Prostate gland (tissue), 2 donors: ENCODE measurements around the gene ACACA. TPM values are rescaled to one million over a fixed set of nuclear protein-coding genes. Genes with fewer than 3 reads are reported as not detected.
"Not testable (repeated sequence)": the region's sequence is repeated elsewhere in the genome, so short reads cannot be mapped to it uniquely, and the experiment has no call there.

Source experiments
- DNase-seq: peaks from one replicate; pipeline ENCODE4 v3.0.0-alpha.2; 2019; ENCODE audit warnings: low spot score
- H3K27ac ChIP-seq, 2 donors: fragments of 200-600 bp; sonication (generic); 2 replicates each; pipeline ENCODE4 v1.5.1; 2017 to 2019
- H3K27me3 ChIP-seq: fragments of 200-600 bp; sonication (generic); replicated peaks from 2 replicates; pipeline ENCODE4 v1.5.1; 2019; ENCODE audit not compliant: insufficient read depth
- H3K36me3 ChIP-seq, 2 donors: fragments of 200-600 bp; sonication (generic); 1 replicate in 1 of 2; 2 replicates in 1 of 2; pipeline versions ENCODE4 v1.5.1 to v1.8.1; 2017 to 2019
- H3K4me1 ChIP-seq: fragments of 200-600 bp; sonication (generic); replicated peaks from 2 replicates; pipeline ENCODE4 v1.5.1; 2019
- H3K4me3 ChIP-seq, 2 donors: fragments of 200-600 bp; sonication (generic); 2 replicates each; pipeline ENCODE4 v1.5.1; 2017 to 2019
- H3K9me3 ChIP-seq: fragments of 200-600 bp; sonication (generic); 2 replicates; pipeline ENCODE4 v1.5.1; 2017
- CTCF ChIP-seq, 4 experiments: fragments of 200-600 bp in 2 of 4; fragments of 450-650 bp in 2 of 4; sonication (generic) in 2 of 4; IDR thresholded peaks; 1 replicate in 3 of 4; 2 replicates in 1 of 4; pipeline ENCODE4 v1.5.1; 2016 to 2019; ENCODE audit warnings: antibody characterized with exemption in 4 of 4, mild to moderate bottlenecking in 2 of 4, moderate library complexity in 2 of 4
- POLR2A ChIP-seq: fragments of 450-650 bp; IDR thresholded peaks from one replicate; pipeline ENCODE4 v1.6.1; 2016; ENCODE audit warnings: antibody characterized with exemption, mild to moderate bottlenecking
- POLR2AphosphoS5 ChIP-seq: sonication (generic); formaldehyde crosslinking; IDR thresholded peaks from one replicate; pipeline ENCODE4 v1.6.1; 2017; ENCODE audit warnings: antibody characterized with exemption
- WGBS: methylation state at CpG from one replicate; pipeline ENCODE4 v1.1.5; 2018; 5-methylcytosine and 5-hydroxymethylcytosine counted together
- intact Hi-C: fragments of 100-400 bp; cut with DNase I; formaldehyde crosslinking; loops from one replicate; pipeline ENCODE4 v1.14.2; 2022
- total RNA-seq, 2 donors: library from RNA; depleted of rRNA; stranded (reverse); fragments of >200 nt; gene quantifications; one replicate each; pipeline ENCODE4 v1.1.0, GENCODE V29; 2016

ACACA gene
- total RNA-seq, 2 donors from 2014 or later: 54.2 to 71.3 TPM

DNA sequence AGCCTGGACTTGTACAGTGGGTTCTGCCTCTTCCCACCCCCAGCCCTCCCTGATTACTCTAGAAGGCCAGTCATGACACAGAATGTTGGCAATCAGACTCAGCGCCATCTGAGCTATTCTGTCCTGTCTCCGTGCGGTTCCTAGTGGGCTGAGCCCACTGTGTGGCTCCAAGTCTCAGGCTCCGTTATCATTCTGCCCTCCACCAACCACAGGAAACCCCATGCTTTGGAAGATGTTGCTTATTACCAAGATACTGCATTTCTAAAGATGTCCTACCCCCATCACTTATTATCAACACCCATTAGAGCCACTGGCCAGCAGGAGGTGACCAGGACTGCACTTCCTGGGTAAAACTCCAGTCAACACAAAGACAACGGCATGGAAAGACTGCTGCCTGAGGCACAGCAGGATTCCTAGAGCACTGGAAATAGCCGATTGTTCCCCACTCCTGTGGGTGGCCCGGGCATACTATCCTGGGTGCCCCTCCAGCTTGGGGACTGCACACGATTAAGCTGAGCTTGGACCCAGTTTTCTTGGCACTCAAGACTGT, 324.2 kb downstream of the ACACA start:
- H3K4me1 ChIP-seq: no peaks in the 10 kb centered on the region

GRCh38 chr17:37081287-37081686, 325.3 kb downstream of the ACACA start:
- TF ChIP-seq POLR2AphosphoS5 (no peak), POLR2A (no peak), CTCF (IDR thresholded peaks at IDR 0.05) (no peak)
- WGBS: 89% methylated on average over 5 of the region's 5 CpGs
- H3K27me3 ChIP-seq: no peaks in the 10 kb centered on the region
- H3K4me3 ChIP-seq: no peak overlapping the region
- intact Hi-C loops: no loop called here
- H3K27ac ChIP-seq: no peak overlapping the region
- H3K9me3 ChIP-seq: no peaks in the 10 kb centered on the region
- no peak for DNase-seq
- no peaks in the 10 kb centered on the region for H3K4me1 ChIP-seq
- H3K36me3 ChIP-seq: no peaks in the 10 kb centered on the region

More for the DNA sequence above, 324.2 kb downstream of the ACACA start:
- TF ChIP-seq POLR2AphosphoS5 (no peak), POLR2A (no peak), CTCF (IDR thresholded peaks at IDR 0.05) (no peak)
- Histone ChIP-seq H3K27me3 (no peaks in the 10 kb centered on the region), H3K9me3 (no peaks in the 10 kb centered on the region), H3K36me3 (peaks cover 0 to 9% of the 10 kb centered on the region in 2 donors), H3K4me3 (no peak overlapping the region), H3K27ac (no peak overlapping the region)
- no peak for DNase-seq
- WGBS: 73% methylated on average over 8 of the region's 8 CpGs
- intact Hi-C loops: no loop called here

DNA sequence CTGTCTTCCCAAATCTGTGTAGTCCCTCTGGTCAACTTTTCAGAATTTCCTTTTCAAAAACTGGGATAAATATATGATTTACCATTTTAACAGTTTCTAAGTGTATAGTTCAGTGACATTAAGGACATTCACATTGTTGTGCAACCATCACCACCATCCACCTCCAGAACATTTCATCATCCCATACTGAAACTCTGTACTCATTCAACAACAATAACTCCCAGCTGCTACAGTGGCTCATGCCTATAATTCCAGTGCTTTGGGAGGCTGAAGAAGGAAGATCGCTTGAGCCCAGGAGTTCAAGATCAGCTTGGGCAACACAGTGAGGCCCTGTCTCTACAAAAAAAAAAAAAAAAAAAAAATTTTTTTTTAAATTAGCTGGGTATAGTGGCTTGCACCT, 326.9 kb downstream of the ACACA start:
- TF ChIP-seq CTCF (IDR thresholded peaks at IDR 0.05) (no peak), POLR2A (no peak), POLR2AphosphoS5 (no peak)
- intact Hi-C loops: no loop called here
- no peaks in the 10 kb centered on the region for H3K9me3 ChIP-seq
- no peak for DNase-seq
- 100% methylated on average over 1 of the region's 1 CpG for WGBS
- H3K36me3 ChIP-seq: no peaks in the 10 kb centered on the region
- no peaks in the 10 kb centered on the region for H3K27me3 ChIP-seq
- no peak overlapping the region for H3K4me3 ChIP-seq
- no peak overlapping the region for H3K27ac ChIP-seq
- H3K4me1 ChIP-seq: no peaks in the 10 kb centered on the region

DNA sequence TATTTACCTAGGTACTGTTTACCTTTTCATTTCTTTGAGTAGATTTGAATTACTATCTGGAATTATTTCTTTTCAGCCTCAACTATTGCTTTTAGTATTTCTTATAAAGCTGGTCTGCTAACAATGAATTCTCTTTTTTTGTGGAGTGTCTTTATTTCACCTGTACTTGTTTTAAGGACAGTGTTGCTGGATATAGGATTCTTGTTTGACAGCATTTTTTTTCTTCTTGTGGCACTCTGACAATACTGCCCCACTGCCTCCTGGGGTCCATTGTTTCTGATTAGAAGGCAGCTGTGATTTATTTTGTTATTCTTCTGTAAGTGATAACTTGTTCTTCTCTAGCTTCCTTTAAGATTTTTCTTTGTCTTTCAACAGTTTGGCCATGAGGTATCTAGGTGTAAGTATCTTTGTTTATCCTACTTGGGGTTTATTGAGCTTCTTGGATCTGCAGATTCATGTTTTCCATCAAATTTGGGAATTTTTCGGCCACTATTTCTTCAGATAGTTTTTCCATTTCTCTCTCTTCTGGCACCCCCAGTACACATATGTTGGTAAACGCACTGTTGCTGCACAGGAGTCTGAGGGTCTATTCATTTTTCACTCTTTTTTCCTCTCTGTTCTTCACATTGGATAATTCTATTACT, 327.4 kb downstream of the ACACA start:
- Histone ChIP-seq H3K36me3 (no peaks in the 10 kb centered on the region), H3K9me3 (no peaks in the 10 kb centered on the region), H3K4me3 (no peak overlapping the region), H3K27me3 (no peaks in the 10 kb centered on the region), H3K27ac (no peak overlapping the region), H3K4me1 (no peaks in the 10 kb centered on the region)
- DNase-seq: no peak
- 98% methylated on average over 2 of the region's 2 CpGs for WGBS
- TF ChIP-seq POLR2A (no peak), POLR2AphosphoS5 (no peak), CTCF (IDR thresholded peaks at IDR 0.05) (no peak)
- intact Hi-C loops: no loop called here

- H3K9me3 ChIP-seq, intact Hi-C loops, DNase-seq, H3K27me3 ChIP-seq, H3K36me3 ChIP-seq, H3K4me1 ChIP-seq, H3K4me3 ChIP-seq, H3K27ac ChIP-seq: not testable (repeated sequence)
- WGBS: 78% methylated on average over 3 of the region's 3 CpGs
These were observed 333.2 kb downstream of the ACACA start for GRCh38 chr17:37073464-37073863.
